ENCODE results near the gene PIGS.
"Not testable (repeated sequence)": the region's sequence is repeated elsewhere in the genome, so short reads cannot be mapped to it uniquely, and the experiment has no call there.

PIGS gene

DNA sequence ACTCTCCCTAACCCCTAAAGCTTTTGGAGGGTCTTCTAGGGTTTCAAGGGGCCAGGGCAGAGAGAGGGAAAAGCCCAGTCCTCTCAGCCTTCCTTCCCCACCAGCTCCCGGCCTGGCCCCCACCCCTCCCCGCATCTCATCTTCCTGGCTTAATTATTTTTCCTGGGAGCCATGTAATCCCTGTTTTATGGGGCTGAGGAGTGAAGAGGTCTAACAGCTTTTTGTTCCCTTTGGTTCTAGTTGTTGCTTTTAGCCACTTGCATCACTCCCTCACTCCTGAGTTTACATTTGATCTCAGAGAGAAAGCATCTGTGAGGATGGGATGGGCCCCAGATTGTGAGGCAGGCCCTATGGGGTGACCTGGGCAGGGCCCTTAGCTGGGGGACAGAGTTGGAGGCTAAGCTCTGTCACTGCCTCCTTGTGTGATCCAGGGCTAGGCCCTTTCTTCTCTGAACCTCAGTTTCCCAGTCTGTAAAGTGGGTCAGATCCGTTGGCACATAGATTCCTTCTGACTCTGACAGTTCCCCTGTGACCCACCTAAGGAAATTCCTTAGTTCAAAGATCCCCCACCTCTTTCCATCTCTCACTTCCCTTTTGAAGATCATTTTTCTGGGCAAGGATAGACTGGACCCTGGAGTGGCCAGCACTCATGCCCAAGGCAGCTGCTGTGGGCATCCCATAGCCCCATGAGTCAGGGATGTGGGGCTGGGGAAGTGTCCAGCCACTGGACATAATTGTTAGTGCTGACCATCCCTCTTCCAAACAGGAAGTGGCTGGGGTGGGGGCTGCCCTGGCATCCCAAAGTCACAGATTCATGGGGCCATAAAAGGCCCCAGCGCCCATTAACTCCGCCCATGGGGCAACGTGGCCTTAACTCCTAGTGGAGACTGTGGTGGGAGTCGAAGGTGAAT, 39.0 kb downstream of the PIGS start:
- DNase-seq (ENCODE audit: low spot score) (no peak), FAIRE-seq (no peak)

- FAIRE-seq, result no peak
- no peak for DNase-seq (ENCODE audit: low spot score)
These were observed 40.4 kb downstream of the PIGS start for GRCh38 chr17:28530926-28531325.

- no peak for FAIRE-seq
- no peak for DNase-seq (ENCODE audit: low spot score)
These were observed 41.1 kb downstream of the PIGS start for GRCh38 chr17:28530250-28530649.

- FAIRE-seq, result no peak
These were observed 42.3 kb downstream of the PIGS start for GRCh38 chr17:28529013-28529400.

GRCh38 chr17:28528327-28529012, 42.9 kb downstream of the PIGS start:
- FAIRE-seq (no peak), DNase-seq (ENCODE audit: low spot score) (no peak)

More at GRCh38 chr17:28529013-28529400, 42.3 kb downstream of the PIGS start:
- no peak for DNase-seq (ENCODE audit: low spot score)

GRCh38 chr17:28527859-28528258, 43.5 kb downstream of the PIGS start:
- FAIRE-seq, result no peak
- DNase-seq (ENCODE audit: low spot score), result no peak

DNA sequence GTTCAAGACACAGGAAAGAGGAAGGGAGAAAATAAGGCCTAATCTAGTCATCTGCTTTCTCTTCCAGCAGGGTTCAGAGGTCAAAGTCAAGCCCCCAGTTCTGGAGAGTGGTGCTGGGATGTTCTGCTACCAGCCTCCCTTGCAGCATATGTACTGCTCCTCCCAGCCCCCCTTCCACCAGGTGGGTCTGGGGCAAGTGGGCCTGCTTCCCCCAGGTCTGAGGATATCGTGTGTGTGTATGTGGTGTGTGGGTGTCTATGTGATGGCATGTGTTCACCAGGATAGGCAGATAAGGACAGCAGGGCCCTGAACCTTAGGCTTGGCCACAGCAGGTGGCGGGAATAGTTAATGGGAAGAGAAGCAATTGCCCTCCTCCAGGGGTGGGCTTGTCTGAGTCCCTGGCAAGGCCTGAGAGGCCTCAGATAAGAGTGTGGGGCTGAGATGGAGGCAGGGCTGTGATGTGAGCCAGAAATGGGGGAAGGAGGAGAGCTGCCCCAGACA, 44.1 kb downstream of the PIGS start:
- DNase-seq (ENCODE audit: low spot score), result no peak
- no peak for FAIRE-seq

- DNase-seq (ENCODE audit: low spot score) (no peak), FAIRE-seq (no peak)
These were observed 44.9 kb downstream of the PIGS start for GRCh38 chr17:28526381-28526780.

- DNase-seq (ENCODE audit: low spot score), result no peak
- FAIRE-seq, result no peak
These were observed 46.6 kb downstream of the PIGS start for GRCh38 chr17:28524476-28525424.

DNA sequence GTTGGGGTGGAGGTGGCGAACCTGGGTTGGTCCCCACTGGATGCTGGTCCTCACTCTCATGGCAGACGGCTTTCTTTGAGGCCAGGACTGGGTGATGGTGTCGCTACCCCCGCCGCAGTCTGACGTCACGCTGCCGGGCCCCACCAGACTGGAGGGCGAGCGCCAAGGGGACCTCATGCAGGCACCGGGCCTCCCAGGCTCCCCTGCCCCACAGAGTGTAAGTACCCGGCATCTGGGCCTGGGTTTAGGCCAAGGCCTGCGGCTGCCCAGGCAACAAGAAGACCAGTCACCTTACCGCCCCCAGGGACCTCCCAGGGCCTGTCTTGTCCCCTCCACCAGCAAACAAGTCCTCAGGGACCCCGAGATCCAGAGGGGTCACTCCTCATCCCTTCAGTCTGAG, 47.4 kb downstream of the PIGS start:
- DNase-seq (ENCODE audit: low spot score), result no peak

DNA sequence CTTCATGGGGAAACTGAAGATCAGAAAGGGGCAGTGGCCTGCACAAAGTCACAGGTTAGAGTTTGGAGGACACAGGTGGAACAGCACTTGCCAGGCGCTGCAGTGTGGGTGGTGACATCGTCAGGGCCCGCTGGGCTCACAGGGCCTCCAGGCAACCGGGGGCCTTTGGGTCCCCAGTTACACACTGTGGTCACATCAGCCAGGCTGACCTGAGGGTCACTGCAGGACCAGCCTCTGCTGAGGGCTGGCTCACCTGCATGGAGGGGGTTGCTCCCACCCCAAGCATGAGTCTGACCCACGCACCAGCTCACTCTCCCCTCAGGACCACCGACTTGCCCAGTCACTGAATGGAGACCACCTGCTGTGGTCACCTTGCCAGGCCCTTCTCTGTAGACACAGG, 48.1 kb downstream of the PIGS start:
- no peak for FAIRE-seq
- DNase-seq (ENCODE audit: low spot score), result no peak

More for the DNA sequence above, 47.4 kb downstream of the PIGS start:
- FAIRE-seq, result no peak

- not testable (repeated sequence) for FAIRE-seq; DNase-seq (ENCODE audit: low spot score)
These were observed 49.0 kb downstream of the PIGS start for GRCh38 chr17:28522281-28522680.

GRCh38 chr17:28521311-28522085, 49.8 kb downstream of the PIGS start:
- FAIRE-seq, result no peak
- DNase-seq (ENCODE audit: low spot score), result no peak

GRCh38 chr17:28520687-28521086, 50.6 kb downstream of the PIGS start:
- DNase-seq (ENCODE audit: low spot score), result no peak
- no peak for FAIRE-seq

- FAIRE-seq (no peak), DNase-seq (ENCODE audit: low spot score) (no peak)
These were observed 52.1 kb downstream of the PIGS start for GRCh38 chr17:28519236-28519635.

DNA sequence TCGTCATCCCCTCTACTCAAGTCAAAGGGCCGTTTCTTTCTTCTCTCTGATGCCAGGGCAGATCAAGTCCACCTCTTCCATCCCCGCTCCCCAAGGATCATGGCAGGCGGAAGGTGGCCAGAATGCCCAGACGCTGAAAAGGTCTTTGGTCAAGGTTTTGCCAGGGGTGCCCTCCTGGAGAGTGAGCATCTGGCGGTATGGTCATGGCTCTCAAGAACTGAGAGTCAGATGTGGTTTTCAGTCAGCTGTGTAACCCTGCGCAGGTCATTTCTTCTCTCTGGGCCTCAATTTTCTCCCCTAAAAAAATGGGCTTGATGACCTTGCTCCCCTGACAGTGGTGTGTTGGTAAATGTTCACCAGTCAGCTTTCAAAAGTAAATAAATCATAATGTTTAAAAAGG, 52.7 kb downstream of the PIGS start:
- no peak for FAIRE-seq

GRCh38 chr17:28518132-28518531, 53.2 kb downstream of the PIGS start:
- no peak for DNase-seq (ENCODE audit: low spot score)
- no peak for FAIRE-seq

More for the DNA sequence above, 52.7 kb downstream of the PIGS start:
- DNase-seq (ENCODE audit: low spot score), result no peak

- no peak for DNase-seq (ENCODE audit: low spot score)
- FAIRE-seq, result no peak
These were observed 55.8 kb downstream of the PIGS start for GRCh38 chr17:28515518-28515917.

- no peak for FAIRE-seq
- no peak for DNase-seq (ENCODE audit: low spot score)
These were observed 56.7 kb downstream of the PIGS start for GRCh38 chr17:28514561-28515002.

DNA sequence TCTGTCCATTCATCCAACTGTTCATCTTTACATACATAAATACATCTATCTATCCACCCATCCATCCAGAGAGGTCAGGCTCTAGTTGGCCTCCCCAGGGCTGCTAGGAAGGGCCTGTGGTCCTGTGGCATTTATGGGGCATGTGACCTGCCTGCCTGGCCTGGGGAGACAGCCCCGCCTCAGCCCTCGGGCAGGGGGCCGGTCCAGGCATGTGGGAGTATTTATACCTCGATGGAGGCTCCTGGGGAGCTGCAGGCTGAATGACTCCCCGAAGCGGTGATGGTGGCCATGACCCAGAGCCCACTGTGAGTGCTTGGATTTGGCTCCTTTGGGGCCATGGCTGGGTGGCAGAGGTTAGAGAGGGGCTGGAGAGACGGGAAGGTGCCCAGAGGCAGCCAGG, 57.8 kb downstream of the PIGS start:
- no peak for FAIRE-seq
- no peak for DNase-seq (ENCODE audit: low spot score)
